A673 (cell line): Measurements from ENCODE around the gene CEBPB. TPM values are rescaled to one million over a fixed set of nuclear protein-coding genes. Genes with fewer than 3 reads are reported as not detected.

Experiments
- BruUV-seq: library from RNA; stranded (reverse); fragments of 400-500 nt; replicated peaks from 2 replicates; lab custom pipeline; 2021; lab: Mats Ljungman, UMichigan
- CTCF ChIA-PET: fragments of 300-600 bp; sonication (Branson Sonifier 250); formaldehyde crosslinking; loops from one replicate; lab custom pipeline; 2022; ENCODE audit warnings: antibody characterized with exemption; lab: Charles Lee
- POLR2A ChIA-PET: fragments of 300-600 bp; sonication (Branson Sonifier 250); formaldehyde crosslinking; loops from one replicate; lab custom pipeline; 2022; ENCODE audit warnings: antibody characterized with exemption; ENCODE audit not compliant: low non-redundant PET; lab: Charles Lee
- DNase-seq: peaks from one replicate; pipeline ENCODE4 v3.0.0-alpha.2; 2015; ENCODE audit warnings: low spot score
- H3K27ac ChIP-seq: fragments of 200-600 bp; sonication (generic); 2 replicates; pipeline ENCODE4 v1.5.1; 2016; ENCODE audit warnings: mixed run types, low read depth, mild to moderate bottlenecking, mixed read lengths, antibody characterized with exemption, low read length; ENCODE audit not compliant: poor library complexity, severe bottlenecking
- H3K27me3 ChIP-seq: fragments of 200-600 bp; sonication (generic); replicated peaks from 2 replicates; pipeline ENCODE4 v1.6.1; 2017; ENCODE audit warnings: mixed run types, low read depth, mild to moderate bottlenecking, mixed read lengths, antibody characterized with exemption, low read length; ENCODE audit not compliant: insufficient read depth, poor library complexity
- H3K36me3 ChIP-seq: fragments of 200-600 bp; sonication (generic); 2 replicates; pipeline ENCODE4 v1.6.1; 2016; ENCODE audit warnings: mixed run types, mild to moderate bottlenecking, mixed read lengths, antibody characterized with exemption, low read length; ENCODE audit not compliant: insufficient read depth, poor library complexity, severe bottlenecking
- H3K4me1 ChIP-seq: fragments of 200-600 bp; sonication (generic); 2 replicates; pipeline ENCODE4 v1.6.1; 2017; ENCODE audit warnings: mixed run types, mild to moderate bottlenecking, mixed read lengths, antibody characterized with exemption, low read length; ENCODE audit not compliant: insufficient read depth, poor library complexity, severe bottlenecking
- H3K4me3 ChIP-seq: fragments of 200-600 bp; sonication (generic); 2 replicates; pipeline ENCODE4 v1.5.1; 2016; ENCODE audit warnings: low read depth, mixed run types, mild to moderate bottlenecking, mixed read lengths, low read length; ENCODE audit not compliant: poor library complexity, severe bottlenecking
- H3K9me3 ChIP-seq: fragments of 200-600 bp; sonication (generic); 2 replicates; pipeline ENCODE4 v1.6.1; 2016; ENCODE audit warnings: mixed run types, low read depth, mild to moderate bottlenecking, mixed read lengths, antibody characterized with exemption, low read length; ENCODE audit not compliant: poor library complexity, severe bottlenecking
- EZH2 ChIP-seq: fragments of 200-600 bp; sonication (generic); IDR thresholded peaks from 2 replicates; pipeline ENCODE4 v1.6.1; 2017; ENCODE audit warnings: borderline replicate concordance, low read depth, mild to moderate bottlenecking, mixed read lengths, antibody characterized with exemption, low read length; ENCODE audit not compliant: poor library complexity, severe bottlenecking
- intact Hi-C: fragments of 100-400 bp; cut with micrococcal nuclease; formaldehyde crosslinking; loops from one replicate; pipeline ENCODE4 v1.10.0; 2022; ENCODE audit not compliant: unreplicated experiment
- total RNA-seq: library from RNA; stranded (reverse); gene quantifications from 2 replicates; pipeline ENCODE4 v1.2.3, GENCODE V29; 2021
- TF ChIP-seq, protein P1 (sequence below): fragments of 300-800, 200-600 bp; sonication (generic); conservative IDR thresholded peaks from 2 replicates; pipeline ENCODE4 v1.5.1; 2017; ENCODE audit warnings: low read depth, mild to moderate bottlenecking, antibody characterized with exemption, low read length, moderate library complexity, mixed read lengths

CEBPB gene
- total RNA-seq, 1 experiment from 2014 or later, result 130 TPM

- intact Hi-C loops, result no loop called here
- CTCF ChIA-PET, result no interaction called here
- Histone ChIP-seq H3K27ac (no peak overlapping the region), H3K9me3 (no peaks in the 10 kb centered on the region), H3K4me1 (no peaks in the 10 kb centered on the region), H3K4me3 (no peak overlapping the region), H3K27me3 (no peaks in the 10 kb centered on the region), H3K36me3 (no peaks in the 10 kb centered on the region)
- DNase-seq, result no peak
- POLR2A ChIA-PET, result interaction anchor here (0.6 kb wide), 1 partner anchor 220 kb away, joined by 3 read pairs; no protein-coding TSS in a partner anchor
- TF ChIP-seq, protein P1, sequence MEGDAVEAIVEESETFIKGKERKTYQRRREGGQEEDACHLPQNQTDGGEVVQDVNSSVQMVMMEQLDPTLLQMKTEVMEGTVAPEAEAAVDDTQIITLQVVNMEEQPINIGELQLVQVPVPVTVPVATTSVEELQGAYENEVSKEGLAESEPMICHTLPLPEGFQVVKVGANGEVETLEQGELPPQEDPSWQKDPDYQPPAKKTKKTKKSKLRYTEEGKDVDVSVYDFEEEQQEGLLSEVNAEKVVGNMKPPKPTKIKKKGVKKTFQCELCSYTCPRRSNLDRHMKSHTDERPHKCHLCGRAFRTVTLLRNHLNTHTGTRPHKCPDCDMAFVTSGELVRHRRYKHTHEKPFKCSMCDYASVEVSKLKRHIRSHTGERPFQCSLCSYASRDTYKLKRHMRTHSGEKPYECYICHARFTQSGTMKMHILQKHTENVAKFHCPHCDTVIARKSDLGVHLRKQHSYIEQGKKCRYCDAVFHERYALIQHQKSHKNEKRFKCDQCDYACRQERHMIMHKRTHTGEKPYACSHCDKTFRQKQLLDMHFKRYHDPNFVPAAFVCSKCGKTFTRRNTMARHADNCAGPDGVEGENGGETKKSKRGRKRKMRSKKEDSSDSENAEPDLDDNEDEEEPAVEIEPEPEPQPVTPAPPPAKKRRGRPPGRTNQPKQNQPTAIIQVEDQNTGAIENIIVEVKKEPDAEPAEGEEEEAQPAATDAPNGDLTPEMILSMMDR, result no peak
- no peak for TF ChIP-seq EZH2
- no TSS peak for BruUV-seq
Observed at GRCh38 chr20:50223039-50224005, 32.7 kb downstream of the CEBPB start.

DNA sequence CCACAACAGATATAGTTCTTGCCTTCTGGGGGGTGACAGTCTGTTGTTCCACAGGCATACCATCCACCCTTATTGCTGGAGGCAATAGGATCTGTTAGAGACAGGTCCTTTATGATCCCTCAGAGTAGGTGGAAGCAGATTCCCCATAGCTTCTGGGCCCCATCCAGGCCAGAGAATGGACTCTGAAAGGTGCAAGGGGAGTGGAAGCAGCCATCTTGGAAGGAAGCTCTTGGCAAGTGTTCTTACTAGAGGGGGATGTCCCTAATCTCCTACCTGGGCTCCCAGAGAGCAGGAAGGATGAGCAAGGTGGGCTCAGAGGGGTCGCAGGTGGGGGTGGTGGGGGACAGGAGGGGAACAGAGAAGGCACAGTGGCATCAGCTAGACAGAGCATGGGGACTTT lies 33.4 kb downstream of the CEBPB start:
- ChIA-PET CTCF (no interaction called here), POLR2A (no interaction called here)
- H3K36me3 ChIP-seq, result no peaks in the 10 kb centered on the region
- TF ChIP-seq, protein P1, result no peak
- TF ChIP-seq EZH2, result no peak
- no peaks in the 10 kb centered on the region for H3K9me3 ChIP-seq
- H3K4me3 ChIP-seq, result no peak overlapping the region
- no peak overlapping the region for H3K27ac ChIP-seq
- no peaks in the 10 kb centered on the region for H3K4me1 ChIP-seq
- DNase-seq, result no peak
- BruUV-seq, result no TSS peak
- no peaks in the 10 kb centered on the region for H3K27me3 ChIP-seq
- intact Hi-C loops, result no loop called here

- intact Hi-C loops, result no loop called here
- no peak for DNase-seq
- Histone ChIP-seq H3K9me3 (no peaks in the 10 kb centered on the region), H3K27ac (no peak overlapping the region), H3K4me3 (no peak overlapping the region), H3K4me1 (no peaks in the 10 kb centered on the region), H3K36me3 (no peaks in the 10 kb centered on the region), H3K27me3 (no peaks in the 10 kb centered on the region)
- ChIA-PET CTCF (no interaction called here), POLR2A (no interaction called here)
- BruUV-seq, result no TSS peak
- TF ChIP-seq, protein P1, result 0 out of 2 replicates have a peak, but pooled peaks have one; percentile 14
- no peak for TF ChIP-seq EZH2
Observed at GRCh38 chr20:50224531-50225255, 34.1 kb downstream of the CEBPB start.
